HepG2 (cell line): ENCODE results near the gene PIM1. TPM values are rescaled to one million over a fixed set of nuclear protein-coding genes. Genes with fewer than 3 reads are reported as not detected.

ENCODE experiments used
- FOXA1 ChIP-seq, 2 experiments: fragments of 450-650 bp in 1 of 2; sonication (generic) in 1 of 2; formaldehyde crosslinking in 1 of 2; IDR thresholded peaks; 2 replicates each; pipeline versions ENCODE4 v1.4.0 to v1.6.1; 2016 to 2020; ENCODE audit warnings: missing genetic modification reagents in 1 of 2
- MEF2D ChIP-seq: sonication (generic); formaldehyde crosslinking; IDR thresholded peaks from 2 replicates; pipeline ENCODE4 v1.5.1; 2020; ENCODE audit warnings: mild to moderate bottlenecking, missing genetic modification reagents
- POLR2AphosphoS5 ChIP-seq: IDR thresholded peaks from 2 replicates; pipeline ENCODE4 v1.6.1; 2012; ENCODE audit warnings: low read depth, low read length
- ZBTB3 ChIP-seq: sonication (generic); formaldehyde crosslinking; IDR thresholded peaks from 2 replicates; pipeline ENCODE4 v1.4.0; 2020; ENCODE audit warnings: low read depth, mild to moderate bottlenecking, moderate library complexity, missing genetic modification reagents, borderline replicate concordance
- ZNF430 ChIP-seq: sonication (generic); formaldehyde crosslinking; IDR thresholded peaks from 2 replicates; pipeline ENCODE4 v1.9.0; 2021; ENCODE audit warnings: mild to moderate bottlenecking, missing genetic modification reagents
- ZNF670 ChIP-seq: sonication (generic); formaldehyde crosslinking; IDR thresholded peaks from 2 replicates; pipeline ENCODE4 v1.8.0; 2022; ENCODE audit warnings: mild to moderate bottlenecking, missing genetic modification reagents, borderline replicate concordance
- polyA plus RNA-seq, 8 experiments: library from polyadenylated mRNA; depleted of rRNA in 3 of 8; stranded (reverse) in 7 of 8; unstranded in 1 of 8; fragments of >200 nt; fragmentation: Illumina TruSeq in 4 of 8; extraction: Trizol in 4 of 8; gene quantifications; 2 replicates each; pipeline versions ENCODE4 v1.2.1 to v1.2.3, GENCODE V29; 2011 to 2016; ENCODE audit warnings: low read depth in 4 of 8, missing spikeins in 1 of 8, mixed read lengths in 1 of 8; ENCODE audit not compliant: insufficient read depth in 1 of 8
- total RNA-seq, 5 experiments: library from RNA; depleted of rRNA; stranded (reverse); fragments of >200 nt; fragmentation: Illumina TruSeq; extraction: Trizol; gene quantifications; 2 replicates each; pipeline ENCODE4 v1.2.3, GENCODE V29; 2016; ENCODE audit warnings: low read depth in 1 of 5
- TF ChIP-seq, protein P1 (sequence below): sonication (generic); formaldehyde crosslinking; IDR thresholded peaks from 2 replicates; pipeline ENCODE4 v1.4.0; 2020; ENCODE audit warnings: low read depth, missing genetic modification reagents
- TF ChIP-seq, protein P2 (sequence below): sonication (generic); formaldehyde crosslinking; IDR thresholded peaks from 2 replicates; pipeline ENCODE4 v1.4.0; 2020; ENCODE audit warnings: mild to moderate bottlenecking, missing genetic modification reagents
- TF ChIP-seq, protein P3 (sequence below): fragments of 450-650 bp; IDR thresholded peaks from 2 replicates; pipeline ENCODE4 v1.6.1; 2016
- TF ChIP-seq, protein P4 (sequence below): sonication (generic); formaldehyde crosslinking; IDR thresholded peaks from 2 replicates; pipeline ENCODE4 v1.4.0; 2020; ENCODE audit warnings: missing genetic modification reagents
- TF ChIP-seq, protein P5 (sequence below): sonication (generic); formaldehyde crosslinking; IDR thresholded peaks from 2 replicates; pipeline ENCODE4 v1.4.0; 2020; ENCODE audit warnings: missing genetic modification reagents, borderline replicate concordance
- TF ChIP-seq, protein P6 (sequence below): IDR thresholded peaks from 2 replicates; pipeline ENCODE4 v1.6.1; 2016; ENCODE audit warnings: mild to moderate bottlenecking

The PIM1 gene
- total and polyA plus RNA-seq, 2 of the 13 experiments (the other 11 are each of a cell fraction or from before 2014, with no cell fraction given): 29.4 to 117 TPM

DNA sequence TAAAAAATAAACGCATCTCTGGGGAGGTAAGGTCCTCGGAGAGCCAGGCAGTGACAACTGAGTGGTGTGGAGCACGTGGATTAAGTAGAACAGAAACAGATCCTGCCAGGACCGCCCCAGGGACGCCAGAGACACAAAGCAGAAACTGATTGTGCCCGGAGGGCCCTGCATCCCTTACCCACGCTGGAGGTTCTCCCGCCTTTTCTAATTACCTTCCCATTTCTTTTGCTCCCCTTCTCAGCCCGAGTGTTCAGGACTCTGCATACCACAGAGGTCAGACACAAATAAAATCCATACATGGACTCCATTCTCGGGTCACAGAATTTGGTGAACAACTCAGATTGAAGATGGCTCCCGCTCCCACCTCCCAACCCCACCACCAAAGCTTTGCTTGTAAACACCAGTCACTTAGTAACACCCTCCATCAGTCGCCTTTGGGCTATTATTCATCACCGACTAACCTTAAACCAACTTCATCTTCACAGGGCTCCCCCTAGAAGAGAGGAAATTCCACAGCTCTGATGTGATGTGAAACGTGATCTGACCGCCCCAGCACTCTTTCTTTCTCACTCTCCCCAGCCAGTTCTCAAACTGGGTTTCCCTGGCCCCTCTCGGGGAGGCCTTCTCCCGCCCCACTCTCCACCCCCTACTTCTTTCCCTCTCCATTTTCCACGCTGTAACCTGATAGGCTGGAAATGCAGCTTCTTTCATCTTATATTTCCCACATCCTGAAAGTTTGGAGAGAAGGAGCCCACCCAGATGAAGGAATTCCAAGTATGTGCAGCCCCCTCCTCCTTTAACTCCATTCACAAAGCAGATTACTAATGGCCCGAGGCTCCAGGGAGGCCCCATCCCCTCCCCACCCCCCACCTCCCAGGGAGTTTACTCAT is 32.5 kb upstream of the PIM1 start (continued):
- TF ChIP-seq, protein P1, sequence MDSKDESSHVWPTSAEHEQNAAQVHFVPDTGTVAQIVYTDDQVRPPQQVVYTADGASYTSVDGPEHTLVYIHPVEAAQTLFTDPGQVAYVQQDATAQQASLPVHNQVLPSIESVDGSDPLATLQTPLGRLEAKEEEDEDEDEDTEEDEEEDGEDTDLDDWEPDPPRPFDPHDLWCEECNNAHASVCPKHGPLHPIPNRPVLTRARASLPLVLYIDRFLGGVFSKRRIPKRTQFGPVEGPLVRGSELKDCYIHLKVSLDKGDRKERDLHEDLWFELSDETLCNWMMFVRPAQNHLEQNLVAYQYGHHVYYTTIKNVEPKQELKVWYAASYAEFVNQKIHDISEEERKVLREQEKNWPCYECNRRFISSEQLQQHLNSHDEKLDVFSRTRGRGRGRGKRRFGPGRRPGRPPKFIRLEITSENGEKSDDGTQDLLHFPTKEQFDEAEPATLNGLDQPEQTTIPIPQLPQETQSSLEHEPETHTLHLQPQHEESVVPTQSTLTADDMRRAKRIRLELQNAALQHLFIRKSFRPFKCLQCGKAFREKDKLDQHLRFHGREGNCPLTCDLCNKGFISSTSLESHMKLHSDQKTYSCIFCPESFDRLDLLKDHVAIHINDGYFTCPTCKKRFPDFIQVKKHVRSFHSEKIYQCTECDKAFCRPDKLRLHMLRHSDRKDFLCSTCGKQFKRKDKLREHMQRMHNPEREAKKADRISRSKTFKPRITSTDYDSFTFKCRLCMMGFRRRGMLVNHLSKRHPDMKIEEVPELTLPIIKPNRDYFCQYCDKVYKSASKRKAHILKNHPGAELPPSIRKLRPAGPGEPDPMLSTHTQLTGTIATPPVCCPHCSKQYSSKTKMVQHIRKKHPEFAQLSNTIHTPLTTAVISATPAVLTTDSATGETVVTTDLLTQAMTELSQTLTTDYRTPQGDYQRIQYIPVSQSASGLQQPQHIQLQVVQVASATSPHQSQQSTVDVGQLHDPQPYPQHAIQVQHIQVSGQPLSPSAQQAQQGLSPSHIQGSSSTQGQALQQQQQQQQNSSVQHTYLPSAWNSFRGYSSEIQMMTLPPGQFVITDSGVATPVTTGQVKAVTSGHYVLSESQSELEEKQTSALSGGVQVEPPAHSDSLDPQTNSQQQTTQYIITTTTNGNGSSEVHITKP: peak; percentile 69; the same call in 1 of the 2 replicates
- TF ChIP-seq ZNF670 (CRISPR knock-in tag): peak; percentile 60; the same call in 1 of the 2 replicates
- 0 out of 2 replicates have a peak, but pooled peaks have one; percentile 10 for TF ChIP-seq ZBTB3 (CRISPR knock-in tag)
- TF ChIP-seq, protein P2, sequence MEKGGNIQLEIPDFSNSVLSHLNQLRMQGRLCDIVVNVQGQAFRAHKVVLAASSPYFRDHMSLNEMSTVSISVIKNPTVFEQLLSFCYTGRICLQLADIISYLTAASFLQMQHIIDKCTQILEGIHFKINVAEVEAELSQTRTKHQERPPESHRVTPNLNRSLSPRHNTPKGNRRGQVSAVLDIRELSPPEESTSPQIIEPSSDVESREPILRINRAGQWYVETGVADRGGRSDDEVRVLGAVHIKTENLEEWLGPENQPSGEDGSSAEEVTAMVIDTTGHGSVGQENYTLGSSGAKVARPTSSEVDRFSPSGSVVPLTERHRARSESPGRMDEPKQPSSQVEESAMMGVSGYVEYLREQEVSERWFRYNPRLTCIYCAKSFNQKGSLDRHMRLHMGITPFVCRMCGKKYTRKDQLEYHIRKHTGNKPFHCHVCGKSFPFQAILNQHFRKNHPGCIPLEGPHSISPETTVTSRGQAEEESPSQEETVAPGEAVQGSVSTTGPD (CRISPR knock-in tag): peak; percentile 77; the same call in 1 of the 2 replicates
- TF ChIP-seq, protein P3, sequence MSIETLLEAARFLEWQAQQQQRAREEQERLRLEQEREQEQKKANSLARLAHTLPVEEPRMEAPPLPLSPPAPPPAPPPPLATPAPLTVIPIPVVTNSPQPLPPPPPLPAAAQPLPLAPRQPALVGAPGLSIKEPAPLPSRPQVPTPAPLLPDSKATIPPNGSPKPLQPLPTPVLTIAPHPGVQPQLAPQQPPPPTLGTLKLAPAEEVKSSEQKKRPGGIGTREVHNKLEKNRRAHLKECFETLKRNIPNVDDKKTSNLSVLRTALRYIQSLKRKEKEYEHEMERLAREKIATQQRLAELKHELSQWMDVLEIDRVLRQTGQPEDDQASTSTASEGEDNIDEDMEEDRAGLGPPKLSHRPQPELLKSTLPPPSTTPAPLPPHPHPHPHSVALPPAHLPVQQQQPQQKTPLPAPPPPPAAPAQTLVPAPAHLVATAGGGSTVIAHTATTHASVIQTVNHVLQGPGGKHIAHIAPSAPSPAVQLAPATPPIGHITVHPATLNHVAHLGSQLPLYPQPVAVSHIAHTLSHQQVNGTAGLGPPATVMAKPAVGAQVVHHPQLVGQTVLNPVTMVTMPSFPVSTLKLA: no peak
- TF ChIP-seq, protein P4, sequence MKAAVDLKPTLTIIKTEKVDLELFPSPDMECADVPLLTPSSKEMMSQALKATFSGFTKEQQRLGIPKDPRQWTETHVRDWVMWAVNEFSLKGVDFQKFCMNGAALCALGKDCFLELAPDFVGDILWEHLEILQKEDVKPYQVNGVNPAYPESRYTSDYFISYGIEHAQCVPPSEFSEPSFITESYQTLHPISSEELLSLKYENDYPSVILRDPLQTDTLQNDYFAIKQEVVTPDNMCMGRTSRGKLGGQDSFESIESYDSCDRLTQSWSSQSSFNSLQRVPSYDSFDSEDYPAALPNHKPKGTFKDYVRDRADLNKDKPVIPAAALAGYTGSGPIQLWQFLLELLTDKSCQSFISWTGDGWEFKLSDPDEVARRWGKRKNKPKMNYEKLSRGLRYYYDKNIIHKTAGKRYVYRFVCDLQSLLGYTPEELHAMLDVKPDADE (CRISPR knock-in tag): no peak
- no peak for TF ChIP-seq ZNF430
- TF ChIP-seq FOXA1 (IDR thresholded peaks at IDR 0.05): no peak
- TF ChIP-seq FOXA1 (CRISPR knock-in tag; IDR thresholded peaks at IDR 0.05): peak; percentile 32; the same call in 1 of the 2 replicates
- TF ChIP-seq, protein P5, sequence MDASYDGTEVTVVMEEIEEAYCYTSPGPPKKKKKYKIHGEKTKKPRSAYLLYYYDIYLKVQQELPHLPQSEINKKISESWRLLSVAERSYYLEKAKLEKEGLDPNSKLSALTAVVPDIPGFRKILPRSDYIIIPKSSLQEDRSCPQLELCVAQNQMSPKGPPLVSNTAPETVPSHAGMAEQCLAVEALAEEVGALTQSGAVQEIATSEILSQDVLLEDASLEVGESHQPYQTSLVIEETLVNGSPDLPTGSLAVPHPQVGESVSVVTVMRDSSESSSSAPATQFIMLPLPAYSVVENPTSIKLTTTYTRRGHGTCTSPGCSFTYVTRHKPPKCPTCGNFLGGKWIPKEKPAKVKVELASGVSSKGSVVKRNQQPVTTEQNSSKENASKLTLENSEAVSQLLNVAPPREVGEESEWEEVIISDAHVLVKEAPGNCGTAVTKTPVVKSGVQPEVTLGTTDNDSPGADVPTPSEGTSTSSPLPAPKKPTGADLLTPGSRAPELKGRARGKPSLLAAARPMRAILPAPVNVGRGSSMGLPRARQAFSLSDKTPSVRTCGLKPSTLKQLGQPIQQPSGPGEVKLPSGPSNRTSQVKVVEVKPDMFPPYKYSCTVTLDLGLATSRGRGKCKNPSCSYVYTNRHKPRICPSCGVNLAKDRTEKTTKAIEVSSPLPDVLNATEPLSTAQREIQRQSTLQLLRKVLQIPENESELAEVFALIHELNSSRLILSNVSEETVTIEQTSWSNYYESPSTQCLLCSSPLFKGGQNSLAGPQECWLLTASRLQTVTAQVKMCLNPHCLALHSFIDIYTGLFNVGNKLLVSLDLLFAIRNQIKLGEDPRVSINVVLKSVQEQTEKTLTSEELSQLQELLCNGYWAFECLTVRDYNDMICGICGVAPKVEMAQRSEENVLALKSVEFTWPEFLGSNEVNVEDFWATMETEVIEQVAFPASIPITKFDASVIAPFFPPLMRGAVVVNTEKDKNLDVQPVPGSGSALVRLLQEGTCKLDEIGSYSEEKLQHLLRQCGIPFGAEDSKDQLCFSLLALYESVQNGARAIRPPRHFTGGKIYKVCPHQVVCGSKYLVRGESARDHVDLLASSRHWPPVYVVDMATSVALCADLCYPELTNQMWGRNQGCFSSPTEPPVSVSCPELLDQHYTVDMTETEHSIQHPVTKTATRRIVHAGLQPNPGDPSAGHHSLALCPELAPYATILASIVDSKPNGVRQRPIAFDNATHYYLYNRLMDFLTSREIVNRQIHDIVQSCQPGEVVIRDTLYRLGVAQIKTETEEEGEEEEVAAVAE (CRISPR knock-in tag): peak; percentile 72; the same call in 1 of the 2 replicates
- TF ChIP-seq MEF2D: no peak
- TF ChIP-seq, protein P6, sequence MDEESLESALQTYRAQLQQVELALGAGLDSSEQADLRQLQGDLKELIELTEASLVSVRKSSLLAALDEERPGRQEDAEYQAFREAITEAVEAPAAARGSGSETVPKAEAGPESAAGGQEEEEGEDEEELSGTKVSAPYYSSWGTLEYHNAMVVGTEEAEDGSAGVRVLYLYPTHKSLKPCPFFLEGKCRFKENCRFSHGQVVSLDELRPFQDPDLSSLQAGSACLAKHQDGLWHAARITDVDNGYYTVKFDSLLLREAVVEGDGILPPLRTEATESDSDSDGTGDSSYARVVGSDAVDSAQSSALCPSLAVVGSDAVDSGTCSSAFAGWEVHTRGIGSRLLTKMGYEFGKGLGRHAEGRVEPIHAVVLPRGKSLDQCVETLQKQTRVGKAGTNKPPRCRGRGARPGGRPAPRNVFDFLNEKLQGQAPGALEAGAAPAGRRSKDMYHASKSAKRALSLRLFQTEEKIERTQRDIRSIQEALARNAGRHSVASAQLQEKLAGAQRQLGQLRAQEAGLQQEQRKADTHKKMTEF (CRISPR knock-in tag): peak; percentile 7; the same call in 1 of the 2 replicates
- peak; percentile 49; the same call in 1 of the 2 replicates for TF ChIP-seq POLR2AphosphoS5
